Loucy (cell line): ENCODE results near the gene DENND4A.

Source experiments
- H2AFZ ChIP-seq: fragments of 200-600 bp; sonication (generic); 2 replicates; pipeline ENCODE4 v1.6.0; 2016; ENCODE audit warnings: antibody characterized with exemption, mild to moderate bottlenecking, low read length, moderate library complexity
- H3F3A ChIP-seq: fragments of 200-600 bp; 2 replicates; pipeline ENCODE4 v1.6.0; 2016; ENCODE audit warnings: antibody characterized with exemption, low read depth, mild to moderate bottlenecking
- H3K27me3 ChIP-seq: fragments of 200-600 bp; sonication (generic); 2 replicates; pipeline ENCODE4 v1.6.1; 2014; ENCODE audit warnings: low read length, mild to moderate bottlenecking; ENCODE audit not compliant: insufficient read depth, poor library complexity, severe bottlenecking
- H3K36me3 ChIP-seq: fragments of 200-600 bp; sonication (generic); 2 replicates; pipeline ENCODE4 v1.6.1; 2016; ENCODE audit warnings: low read length; ENCODE audit not compliant: insufficient read depth
- H3K4me1 ChIP-seq: fragments of 200-600 bp; sonication (generic); 2 replicates; pipeline ENCODE4 v1.5.1; 2014; ENCODE audit warnings: low read length, mild to moderate bottlenecking; ENCODE audit not compliant: insufficient read depth, poor library complexity, severe bottlenecking
- H3K4me2 ChIP-seq: fragments of 200-600 bp; sonication (generic); 2 replicates; pipeline ENCODE4 v1.6.0; 2014; ENCODE audit warnings: antibody characterized with exemption, low read length, low read depth, mild to moderate bottlenecking; ENCODE audit not compliant: poor library complexity, severe bottlenecking
- H3K4me3 ChIP-seq: fragments of 200-600 bp; sonication (generic); 2 replicates; pipeline ENCODE4 v1.5.1; 2014; ENCODE audit warnings: low read length, mild to moderate bottlenecking, mixed read lengths; ENCODE audit not compliant: poor library complexity, severe bottlenecking
- H3K79me2 ChIP-seq: fragments of 200-600 bp; sonication (generic); 2 replicates; pipeline ENCODE4 v1.6.1; 2014; ENCODE audit warnings: low read length; ENCODE audit not compliant: insufficient read depth
- H3K9ac ChIP-seq: fragments of 200-600 bp; sonication (generic); 2 replicates; pipeline ENCODE4 v1.6.0; 2014; ENCODE audit warnings: mild to moderate bottlenecking, low read depth, low read length, moderate library complexity; ENCODE audit not compliant: poor library complexity, severe bottlenecking
- H3K9me2 ChIP-seq: fragments of 200-600 bp; sonication (generic); replicated peaks from 2 replicates; pipeline ENCODE4 v1.6.1; 2016; ENCODE audit warnings: low read depth, low read length, mixed read lengths
- H3K9me3 ChIP-seq: fragments of 200-600 bp; sonication (generic); 2 replicates; pipeline ENCODE4 v1.6.1; 2014; ENCODE audit warnings: mild to moderate bottlenecking, antibody characterized with exemption, low read length, low read depth; ENCODE audit not compliant: insufficient read depth
- H4K20me1 ChIP-seq: fragments of 200-600 bp; sonication (generic); 2 replicates; pipeline ENCODE4 v1.6.0; 2014; ENCODE audit warnings: antibody characterized with exemption, low read length, mild to moderate bottlenecking; ENCODE audit not compliant: insufficient read depth, poor library complexity, severe bottlenecking
- CTCF ChIP-seq: fragments of 200-600 bp; sonication (generic); conservative IDR thresholded peaks from 2 replicates; pipeline ENCODE4 v1.5.1; 2014; ENCODE audit warnings: mild to moderate bottlenecking, antibody characterized with exemption, low read length
- EZH2phosphoT487 ChIP-seq: fragments of 200-600 bp; IDR thresholded peaks from 2 replicates; pipeline ENCODE4 v1.6.1; 2018; ENCODE audit warnings: antibody characterized with exemption, mild to moderate bottlenecking, moderate library complexity, borderline replicate concordance

The DENND4A gene

DNA sequence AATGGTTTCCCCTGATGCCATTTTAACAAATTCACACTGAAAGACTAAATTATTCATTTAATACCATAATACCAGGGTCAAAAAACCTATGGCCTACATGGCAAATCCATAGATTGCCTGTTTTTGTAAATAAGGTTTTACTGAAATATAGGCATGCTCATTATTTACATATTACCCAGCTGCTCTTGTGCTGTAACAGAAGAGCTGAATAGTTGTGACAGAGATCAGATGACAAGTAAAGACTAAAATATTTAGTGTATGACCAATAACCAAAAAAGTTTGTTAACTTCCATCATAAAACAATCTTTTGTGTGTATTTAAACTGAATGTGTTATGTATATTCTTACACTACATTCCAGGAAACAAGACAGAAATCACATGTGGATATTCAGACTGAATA lies 60.2 kb downstream of the DENND4A start:
- Histone ChIP-seq H4K20me1 (no peaks in the 10 kb centered on the region), H3K27me3 (no peaks in the 10 kb centered on the region), H3K36me3 (no peaks in the 10 kb centered on the region), H3K79me2 (no peaks in the 10 kb centered on the region), H3K9me3 (no peaks in the 10 kb centered on the region), H3K9me2 (no peaks in the 10 kb centered on the region), H3K4me1 (no peaks in the 10 kb centered on the region), H3K9ac (no peak overlapping the region), H3F3A (no peaks in the 10 kb centered on the region), H3K4me2 (no peak overlapping the region), H2AFZ (no peak overlapping the region), H3K4me3 (no peak overlapping the region)
- no peak for TF ChIP-seq EZH2phosphoT487
- no peak for TF ChIP-seq CTCF

DNA sequence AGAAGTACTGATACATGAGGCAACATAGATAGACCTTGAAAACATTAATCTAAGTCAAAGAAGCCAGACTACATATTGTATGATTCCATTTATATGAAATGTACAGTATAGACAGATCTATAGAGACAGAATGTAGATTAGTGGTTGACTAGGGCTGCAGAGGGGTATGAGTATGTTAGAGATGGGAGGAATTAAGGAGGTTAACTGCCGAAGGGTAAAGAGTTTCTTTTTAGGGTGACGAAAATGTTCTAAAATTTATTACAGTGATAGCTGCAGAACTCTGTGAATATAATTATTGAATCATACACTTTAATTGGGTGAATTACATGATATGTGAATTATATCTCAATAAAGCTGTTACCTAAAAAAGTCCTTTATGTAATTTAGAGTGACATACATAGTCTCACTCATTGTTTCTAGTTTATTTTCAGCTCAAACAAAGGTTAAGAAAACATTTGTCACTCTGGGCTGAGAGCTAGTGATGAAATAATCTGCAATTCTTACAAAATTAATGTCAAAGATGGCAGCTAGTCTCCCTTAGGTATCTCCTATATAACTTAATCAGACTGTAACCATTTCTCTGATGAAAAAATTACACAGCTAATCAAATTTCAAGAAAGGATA lies 61.4 kb downstream of the DENND4A start:
- H3K4me3 ChIP-seq = no peak overlapping the region
- no peaks in the 10 kb centered on the region for H3K27me3 ChIP-seq
- no peaks in the 10 kb centered on the region for H3K79me2 ChIP-seq
- TF ChIP-seq CTCF = no peak
- no peak for TF ChIP-seq EZH2phosphoT487
- H2AFZ ChIP-seq = no peak overlapping the region
- H3K4me2 ChIP-seq = no peak overlapping the region
- no peaks in the 10 kb centered on the region for H3F3A ChIP-seq
- H3K9ac ChIP-seq = no peak overlapping the region
- H4K20me1 ChIP-seq = no peaks in the 10 kb centered on the region
- H3K36me3 ChIP-seq = no peaks in the 10 kb centered on the region
- no peaks in the 10 kb centered on the region for H3K9me3 ChIP-seq
- no peaks in the 10 kb centered on the region for H3K4me1 ChIP-seq
- no peaks in the 10 kb centered on the region for H3K9me2 ChIP-seq

DNA sequence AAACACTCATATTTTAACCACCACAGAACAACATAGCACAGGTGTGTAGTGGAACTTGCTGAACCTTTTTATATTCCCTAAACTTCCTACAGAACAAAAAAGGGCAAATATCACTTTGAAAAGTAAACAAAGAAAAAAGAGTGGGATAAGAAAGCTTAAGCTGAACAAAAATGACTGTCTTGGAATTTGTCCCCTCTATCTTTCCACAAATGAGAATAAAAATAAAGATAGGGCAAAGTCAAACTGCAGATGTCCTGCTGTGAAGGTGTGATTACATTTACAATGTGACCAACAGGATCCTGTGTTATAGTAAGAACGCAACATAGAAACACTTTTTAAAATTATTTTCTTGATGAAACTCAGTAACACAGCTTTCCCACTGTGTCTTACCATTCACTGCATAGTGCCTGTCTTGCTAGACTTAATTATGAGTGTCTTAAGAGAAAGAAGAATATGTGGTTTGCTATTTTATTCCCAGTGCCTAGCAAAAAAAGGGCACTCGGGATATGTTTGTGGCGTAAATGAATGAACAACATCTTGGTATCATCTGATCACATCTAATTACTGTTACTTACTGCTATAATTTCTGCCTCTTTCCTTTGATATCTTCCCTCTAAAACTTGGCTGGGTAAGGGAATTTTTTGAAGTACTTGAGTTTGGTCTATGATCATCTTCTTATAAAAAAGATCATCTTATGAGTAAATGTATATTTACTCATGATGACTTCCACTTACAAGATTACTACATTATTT lies 67.5 kb downstream of the DENND4A start:
- Histone ChIP-seq H2AFZ (no peak overlapping the region), H3K36me3 (no peaks in the 10 kb centered on the region), H3F3A (no peaks in the 10 kb centered on the region), H3K4me2 (no peak overlapping the region), H3K9me2 (no peaks in the 10 kb centered on the region), H3K27me3 (no peaks in the 10 kb centered on the region), H3K9me3 (no peaks in the 10 kb centered on the region), H4K20me1 (no peaks in the 10 kb centered on the region), H3K4me1 (no peaks in the 10 kb centered on the region), H3K4me3 (no peak overlapping the region), H3K79me2 (no peaks in the 10 kb centered on the region), H3K9ac (no peak overlapping the region)
- TF ChIP-seq CTCF (no peak), EZH2phosphoT487 (no peak)
